ENCODE measurements around the gene EGFR. TPM values are rescaled to one million over a fixed set of nuclear protein-coding genes. Genes with fewer than 3 reads are reported as not detected.

EGFR gene
- polyA plus RNA-seq, 1 experiment: 62.6 TPM

GRCh38 chr7:55052081-55052480 is 33.3 kb downstream of the EGFR start:
- ChIA-PET CTCF (interaction anchor here (1.3 to 1.9 kb wide), 2 partner anchors 13 to 278 kb away, joined by 4 to 7 read pairs; no protein-coding TSS in a partner anchor), POLR2A (interaction anchor here (0.9 to 2.7 kb wide), 5 partner anchors 13 to 203 kb away, joined by 3 to 17 read pairs (median 4); no protein-coding TSS in a partner anchor)
- no peaks in the 10 kb centered on the region for H3K27me3 ChIP-seq (ENCODE audit: control insufficient read depth, insufficient read depth, low read length)
- peaks cover 4% of the 10 kb centered on the region; the same call in 1 of the 2 replicates for H3K9me3 ChIP-seq (ENCODE audit: control insufficient read depth, insufficient read depth, low read length)
- H3K4me3 ChIP-seq (ENCODE audit: low read depth, low read length): no peak overlapping the region
- TF ChIP-seq, protein P1, sequence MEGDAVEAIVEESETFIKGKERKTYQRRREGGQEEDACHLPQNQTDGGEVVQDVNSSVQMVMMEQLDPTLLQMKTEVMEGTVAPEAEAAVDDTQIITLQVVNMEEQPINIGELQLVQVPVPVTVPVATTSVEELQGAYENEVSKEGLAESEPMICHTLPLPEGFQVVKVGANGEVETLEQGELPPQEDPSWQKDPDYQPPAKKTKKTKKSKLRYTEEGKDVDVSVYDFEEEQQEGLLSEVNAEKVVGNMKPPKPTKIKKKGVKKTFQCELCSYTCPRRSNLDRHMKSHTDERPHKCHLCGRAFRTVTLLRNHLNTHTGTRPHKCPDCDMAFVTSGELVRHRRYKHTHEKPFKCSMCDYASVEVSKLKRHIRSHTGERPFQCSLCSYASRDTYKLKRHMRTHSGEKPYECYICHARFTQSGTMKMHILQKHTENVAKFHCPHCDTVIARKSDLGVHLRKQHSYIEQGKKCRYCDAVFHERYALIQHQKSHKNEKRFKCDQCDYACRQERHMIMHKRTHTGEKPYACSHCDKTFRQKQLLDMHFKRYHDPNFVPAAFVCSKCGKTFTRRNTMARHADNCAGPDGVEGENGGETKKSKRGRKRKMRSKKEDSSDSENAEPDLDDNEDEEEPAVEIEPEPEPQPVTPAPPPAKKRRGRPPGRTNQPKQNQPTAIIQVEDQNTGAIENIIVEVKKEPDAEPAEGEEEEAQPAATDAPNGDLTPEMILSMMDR (IDR thresholded peaks at IDR 0.05; ENCODE audit: low read depth, low read length): no peak
- H3K27ac ChIP-seq (ENCODE audit: low read depth, low read length): peak overlapping the region; percentile 93
- no peak for DNase-seq (ENCODE audit: low read depth, low spot score)

GRCh38 chr7:55052741-55053427 is 34.1 kb downstream of the EGFR start:
- CTCF ChIA-PET: interaction anchor here (1.1 kb wide), 1 partner anchor 203 kb away, joined by 6 read pairs; no protein-coding TSS in a partner anchor
- Histone ChIP-seq H3K9me3 (ENCODE audit: control insufficient read depth, insufficient read depth, low read length) (peaks cover 4% of the 10 kb centered on the region; the same call in 1 of the 2 replicates), H3K4me3 (ENCODE audit: low read depth, low read length) (no peak overlapping the region), H3K27me3 (ENCODE audit: control insufficient read depth, insufficient read depth, low read length) (no peaks in the 10 kb centered on the region), H3K27ac (ENCODE audit: low read depth, low read length) (peak overlapping the region; percentile 93)
- DNase-seq (ENCODE audit: low read depth, low spot score): no peak
- POLR2A ChIA-PET: interaction anchor here (0.6 to 2.7 kb wide), 5 partner anchors 12 to 241 kb away, joined by 3 to 17 read pairs (median 4); no protein-coding TSS in a partner anchor
- TF ChIP-seq, protein P1 (IDR thresholded peaks at IDR 0.05; ENCODE audit: low read depth, low read length): no peak

- Histone ChIP-seq H3K9me3 (ENCODE audit: control insufficient read depth, insufficient read depth, low read length) (peaks cover 4% of the 10 kb centered on the region; the same call in 1 of the 2 replicates), H3K4me3 (ENCODE audit: low read depth, low read length) (no peak overlapping the region), H3K27ac (ENCODE audit: low read depth, low read length) (peak overlapping the region; percentile 93), H3K27me3 (ENCODE audit: control insufficient read depth, insufficient read depth, low read length) (no peaks in the 10 kb centered on the region)
- TF ChIP-seq, protein P1 (IDR thresholded peaks at IDR 0.05; ENCODE audit: low read depth, low read length): no peak
- no peak for DNase-seq (ENCODE audit: low read depth, low spot score)
- CTCF ChIA-PET: interaction anchor here (1.1 kb wide), 1 partner anchor 202 kb away, joined by 6 read pairs; no protein-coding TSS in a partner anchor
- POLR2A ChIA-PET: interaction anchor here (2.7 kb wide), 1 partner anchor 11 kb away, joined by 17 read pairs; no protein-coding TSS in a partner anchor
Measured at GRCh38 chr7:55053651-55054571, 35.1 kb downstream of the EGFR start.

GRCh38 chr7:55054758-55055157 is 35.9 kb downstream of the EGFR start:
- H3K4me3 ChIP-seq (ENCODE audit: low read depth, low read length): no peak overlapping the region
- CTCF ChIA-PET: no interaction called here
- peak overlapping the region; percentile 53 for H3K27ac ChIP-seq (ENCODE audit: low read depth, low read length)
- POLR2A ChIA-PET: no interaction called here
- peaks cover 4% of the 10 kb centered on the region; the same call in 1 of the 2 replicates for H3K9me3 ChIP-seq (ENCODE audit: control insufficient read depth, insufficient read depth, low read length)
- DNase-seq (ENCODE audit: low read depth, low spot score): no peak
- TF ChIP-seq, protein P1 (IDR thresholded peaks at IDR 0.05; ENCODE audit: low read depth, low read length): no peak
- H3K27me3 ChIP-seq (ENCODE audit: control insufficient read depth, insufficient read depth, low read length): no peaks in the 10 kb centered on the region
